A549 (cell line): ENCODE measurements around the gene TMEM120B. TPM values are rescaled to one million over a fixed set of nuclear protein-coding genes. Genes with fewer than 3 reads are reported as not detected.

Source experiments
- ATAC-seq, 2 experiments: fragments of 200-7000 bp in 1 of 2; fragments of >200 bp in 1 of 2; cut with Nextera tagmentation in 1 of 2; cut with Tn5 transposase in 1 of 2; 3 replicates each; pipeline versions ENCODE4 v1.8.0 to v1.9.1; 2018 to 2020; ENCODE audit warnings: mild to moderate bottlenecking in 1 of 2, moderate library complexity in 1 of 2
- CTCF ChIA-PET: fragments of 300-600 bp; sonication (Branson Sonifier 250); formaldehyde crosslinking; extraction: SDS; loops from one replicate; lab custom pipeline; 2021; ENCODE audit warnings: antibody characterized with exemption, inconsistent platforms; lab: Yijun Ruan, JAX
- POLR2A ChIA-PET: fragments of 350-600 bp; formaldehyde crosslinking; extraction: SDS; loops from one replicate; lab custom pipeline; 2021; ENCODE audit warnings: antibody characterized with exemption, inconsistent platforms; lab: Yijun Ruan, JAX
- DNase-seq, 2 experiments: peaks; one replicate each; pipeline versions ENCODE4 v3.0.0 to v3.0.0-alpha.2; 2011 to 2016; ENCODE audit warnings: low read depth in 1 of 2, low spot score in 1 of 2
- FAIRE-seq: peaks from 2 replicates; lab custom pipeline; 2011; peaks lifted over from hg19 to GRCh38; lab: Jason Lieb, UNC
- H3K27ac ChIP-seq, 2 experiments: fragments of >200 bp; sonication (Bioruptor Twin); formaldehyde crosslinking; 3 replicates each; pipeline ENCODE4 v1.5.1; 2016 to 2017
- H3K4me1 ChIP-seq: fragments of >200 bp; sonication (Bioruptor Twin); formaldehyde crosslinking; 3 replicates; pipeline ENCODE4 v1.6.1; 2016
- H3K4me2 ChIP-seq: fragments of >200 bp; sonication (Bioruptor Twin); formaldehyde crosslinking; 3 replicates; pipeline ENCODE4 v1.6.1; 2016
- H3K4me3 ChIP-seq: fragments of >200 bp; sonication (Bioruptor Twin); formaldehyde crosslinking; 3 replicates; pipeline ENCODE4 v1.5.1; 2016
- H3K9me3 ChIP-seq: fragments of >200 bp; sonication (Bioruptor Twin); formaldehyde crosslinking; 3 replicates; pipeline ENCODE4 v1.6.1; 2016
- BHLHE40 ChIP-seq: IDR thresholded peaks from 2 replicates; pipeline ENCODE4 v1.6.1; 2012; ENCODE audit warnings: low read depth, low read length, inconsistent platforms
- CBX8 ChIP-seq: fragments of 200-600 bp; sonication (generic); IDR thresholded peaks from 2 replicates; pipeline ENCODE4 v1.6.1; 2016
- CEBPB ChIP-seq, 2 experiments: fragments of >200 bp in 1 of 2; sonication (Bioruptor Twin) in 1 of 2; formaldehyde crosslinking in 1 of 2; IDR thresholded peaks; 2 replicates each; pipeline ENCODE4 v1.6.1; 2012 to 2016
- EHF ChIP-seq: fragments of 250-450 bp; sonication (Bioruptor Pico); IDR thresholded peaks from 2 replicates; pipeline ENCODE4 v1.5.0; 2020; ENCODE audit warnings: mild to moderate bottlenecking
- EHMT2 ChIP-seq: fragments of 200-600 bp; sonication (generic); IDR thresholded peaks from 2 replicates; pipeline ENCODE4 v1.6.1; 2016; ENCODE audit warnings: antibody characterized with exemption, low read depth, mild to moderate bottlenecking, moderate library complexity
- ESRRA ChIP-seq: fragments of 150-350 bp; IDR thresholded peaks from 2 replicates; pipeline ENCODE4 v1.6.1; 2014; ENCODE audit warnings: mild to moderate bottlenecking, low read length, borderline replicate concordance
- GATA3 ChIP-seq: IDR thresholded peaks from 2 replicates; pipeline ENCODE4 v1.6.1; 2012; ENCODE audit warnings: borderline replicate concordance
- HDAC2 ChIP-seq: fragments of 200-600 bp; sonication (generic); IDR thresholded peaks from 2 replicates; pipeline ENCODE4 v1.6.1; 2016
- HEYL ChIP-seq: fragments of 250-450 bp; sonication (Bioruptor Pico); IDR thresholded peaks from 2 replicates; pipeline ENCODE4 v1.8.0; 2021; ENCODE audit warnings: mild to moderate bottlenecking, moderate library complexity
- HOXB13 ChIP-seq: fragments of 250-450 bp; sonication (Bioruptor Pico); IDR thresholded peaks from 2 replicates; pipeline ENCODE4 v1.5.0; 2020; ENCODE audit warnings: low read depth, mild to moderate bottlenecking, moderate library complexity
- JUN ChIP-seq, 2 experiments: fragments of >200 bp; sonication (Bioruptor Twin); formaldehyde crosslinking; IDR thresholded peaks; 2 replicates in 1 of 2; 3 replicates in 1 of 2; pipeline ENCODE4 v1.6.1; 2016 to 2017
- KDM5A ChIP-seq: fragments of 200-600 bp; sonication (generic); IDR thresholded peaks from 2 replicates; pipeline ENCODE4 v1.6.1; 2016; ENCODE audit warnings: antibody characterized with exemption, mild to moderate bottlenecking
- MAZ ChIP-seq: fragments of 150-350 bp; IDR thresholded peaks from 2 replicates; pipeline ENCODE4 v1.6.1; 2014; ENCODE audit warnings: antibody characterized with exemption, low read depth, low read length, borderline replicate concordance
- MYC ChIP-seq: IDR thresholded peaks from 2 replicates; pipeline ENCODE4 v1.6.1; 2012; ENCODE audit warnings: mild to moderate bottlenecking, inconsistent platforms, low read length, improper control_type of control experiment, borderline replicate concordance
- NFE2L2 ChIP-seq: fragments of 150-350 bp; conservative IDR thresholded peaks from 2 replicates; pipeline ENCODE4 v1.6.1; 2014; ENCODE audit warnings: low read length
- NPAS2 ChIP-seq: fragments of 250-450 bp; sonication (Bioruptor Pico); IDR thresholded peaks from 2 replicates; pipeline ENCODE4 v1.8.0; 2022; ENCODE audit warnings: mild to moderate bottlenecking, moderate library complexity, borderline replicate concordance
- NR3C1 ChIP-seq: fragments of >200 bp; sonication (Bioruptor Twin); formaldehyde crosslinking; IDR thresholded peaks from 3 replicates; pipeline ENCODE4 v1.6.1; 2017
- PHF8 ChIP-seq: fragments of 200-600 bp; sonication (generic); IDR thresholded peaks from 2 replicates; pipeline ENCODE4 v1.6.1; 2016; ENCODE audit warnings: low read depth, mild to moderate bottlenecking, antibody characterized with exemption, moderate library complexity, borderline replicate concordance
- POLR2AphosphoS2 ChIP-seq: conservative IDR thresholded peaks from 2 replicates; pipeline ENCODE4 v1.6.1; 2012; ENCODE audit warnings: low read length, improper control_type of control experiment, inconsistent platforms
- RCOR1 ChIP-seq: fragments of 150-350 bp; IDR thresholded peaks from 2 replicates; pipeline ENCODE4 v1.6.1; 2014; ENCODE audit warnings: antibody characterized with exemption, low read length, low read depth
- RFX5 ChIP-seq: fragments of 450-650 bp; IDR thresholded peaks from 2 replicates; pipeline ENCODE4 v1.7.1; 2014; ENCODE audit warnings: antibody characterized with exemption, mild to moderate bottlenecking, moderate library complexity
- SMC3 ChIP-seq: fragments of >200 bp; sonication (Bioruptor Twin); formaldehyde crosslinking; IDR thresholded peaks from 3 replicates; pipeline ENCODE4 v1.6.1; 2018; ENCODE audit warnings: inconsistent platforms
- SREBF2 ChIP-seq: fragments of 450-650 bp; IDR thresholded peaks from 2 replicates; pipeline ENCODE4 v1.6.1; 2014; ENCODE audit warnings: mild to moderate bottlenecking, moderate library complexity
- TFCP2L1 ChIP-seq: fragments of 250-450 bp; sonication (Bioruptor Pico); IDR thresholded peaks from 2 replicates; pipeline ENCODE4 v1.5.0; 2021; ENCODE audit warnings: mild to moderate bottlenecking
- TP53 ChIP-seq: fragments of 250-450 bp; sonication (Bioruptor Pico); IDR thresholded peaks from 2 replicates; pipeline ENCODE4 v1.5.0; 2021; ENCODE audit warnings: mild to moderate bottlenecking, moderate library complexity
- ZSCAN20 ChIP-seq: fragments of 250-450 bp; sonication (Bioruptor Pico); IDR thresholded peaks from 2 replicates; pipeline ENCODE4 v1.8.0; 2022; ENCODE audit warnings: mild to moderate bottlenecking, moderate library complexity
- WGBS: methylation state at CpG from one replicate; pipeline ENCODE4 v1.1.6; 2017; ENCODE audit errors: missing lambda C conversion rate; 5-methylcytosine and 5-hydroxymethylcytosine counted together
- polyA plus RNA-seq, 4 experiments: library from polyadenylated mRNA; depleted of rRNA in 3 of 4; stranded (reverse); fragments of >200 nt; fragmentation: RNase III in 1 of 4; extraction: RNeasy Plus Mini Kit Qiagen cat#74134 plus additional on column Dnase treatment in 1 of 4; gene quantifications; 2 replicates in 3 of 4; 3 replicates in 1 of 4; pipeline ENCODE4 v1.2.3, GENCODE V29; 2011 to 2017
- TF ChIP-seq, protein P1 (sequence below): IDR thresholded peaks from 2 replicates; pipeline ENCODE4 v1.6.1; 2012
- TF ChIP-seq, protein P2 (sequence below): IDR thresholded peaks from 2 replicates; pipeline ENCODE4 v1.6.1; 2012
- TF ChIP-seq, protein P3 (sequence below): fragments of >200 bp; sonication (Bioruptor Twin); formaldehyde crosslinking; IDR thresholded peaks from 2 replicates; pipeline ENCODE4 v1.6.1; 2016
- TF ChIP-seq, protein P4 (sequence below): fragments of >200 bp; sonication (Bioruptor Twin); formaldehyde crosslinking; IDR thresholded peaks from 3 replicates; pipeline ENCODE4 v1.5.1; 2016
- TF ChIP-seq, protein P5 (sequence below): fragments of 250-450 bp; sonication (Bioruptor Pico); IDR thresholded peaks from 2 replicates; pipeline ENCODE4 v1.5.0; 2021; ENCODE audit warnings: mild to moderate bottlenecking, moderate library complexity, borderline replicate concordance
- TF ChIP-seq, protein P6 (sequence below): fragments of 250-450 bp; sonication (Bioruptor Pico); IDR thresholded peaks from 2 replicates; pipeline ENCODE4 v1.5.0; 2020; ENCODE audit warnings: low read depth, mild to moderate bottlenecking, moderate library complexity
- TF ChIP-seq, protein P7 (sequence below): fragments of 200-600 bp; sonication (generic); IDR thresholded peaks from 2 replicates; pipeline ENCODE4 v1.6.1; 2016; ENCODE audit warnings: antibody characterized with exemption, mild to moderate bottlenecking, moderate library complexity

The TMEM120B gene
- polyA plus RNA-seq, 2 of the 4 experiments (the other 2 are of a cell fraction): 10.6 to 13.2 TPM

DNA sequence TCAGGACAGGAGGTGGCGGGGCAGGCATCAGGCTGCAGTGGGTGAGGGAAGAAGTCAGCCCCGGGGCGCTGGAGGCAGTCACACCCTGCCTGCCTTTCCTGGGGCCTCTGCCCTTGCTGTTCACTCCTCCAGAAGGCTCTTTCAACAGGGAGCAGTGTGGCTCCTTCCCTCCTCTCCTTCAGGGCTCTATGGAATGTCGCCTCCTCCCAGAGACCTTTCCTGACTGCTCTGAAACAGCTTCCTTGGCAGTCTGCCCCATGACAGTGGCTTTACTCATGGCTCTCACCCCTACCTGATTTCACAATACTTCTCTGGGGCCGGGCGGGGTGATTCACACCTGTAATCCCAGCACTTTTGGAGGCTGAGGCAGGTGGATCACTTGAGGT is 73.9 kb downstream of the TMEM120B start:
- ChIA-PET POLR2A (interaction anchor here (0.6 to 1.2 kb wide), 2 partner anchors 8 to 102 kb away, joined by 3 to 4 read pairs; partner anchors contain the start of gene PSMD9), CTCF (interaction anchor here (0.8 to 72.2 kb wide), 5 partner anchors 1 to 102 kb away, joined by 3 to 2657 read pairs (median 509); partner anchors contain the start of genes PSMD9, RHOF and SETD1B)
- H3K4me1 ChIP-seq: peaks cover 97% of the 10 kb centered on the region
- 10% methylated on average over 6 of the region's 6 CpGs for WGBS
- FAIRE-seq (no peak), ATAC-seq (peak; percentile 78 to 80), DNase-seq (peak; percentile 76 to 97)
- peak overlapping the region; percentile 72 to 100 for H3K27ac ChIP-seq
- H3K4me2 ChIP-seq: peak overlapping the region; percentile 70
- H3K4me3 ChIP-seq: no peak overlapping the region
- no peaks in the 10 kb centered on the region for H3K9me3 ChIP-seq
- no peak for TF ChIP-seq HEYL (CRISPR knock-in tag)
- peak; percentile 72; the same call in 1 of the 2 replicates for TF ChIP-seq GATA3
- TF ChIP-seq PHF8: no peak
- TF ChIP-seq, protein P1, sequence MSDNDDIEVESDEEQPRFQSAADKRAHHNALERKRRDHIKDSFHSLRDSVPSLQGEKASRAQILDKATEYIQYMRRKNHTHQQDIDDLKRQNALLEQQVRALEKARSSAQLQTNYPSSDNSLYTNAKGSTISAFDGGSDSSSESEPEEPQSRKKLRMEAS: peak; percentile 91
- TF ChIP-seq, protein P2, sequence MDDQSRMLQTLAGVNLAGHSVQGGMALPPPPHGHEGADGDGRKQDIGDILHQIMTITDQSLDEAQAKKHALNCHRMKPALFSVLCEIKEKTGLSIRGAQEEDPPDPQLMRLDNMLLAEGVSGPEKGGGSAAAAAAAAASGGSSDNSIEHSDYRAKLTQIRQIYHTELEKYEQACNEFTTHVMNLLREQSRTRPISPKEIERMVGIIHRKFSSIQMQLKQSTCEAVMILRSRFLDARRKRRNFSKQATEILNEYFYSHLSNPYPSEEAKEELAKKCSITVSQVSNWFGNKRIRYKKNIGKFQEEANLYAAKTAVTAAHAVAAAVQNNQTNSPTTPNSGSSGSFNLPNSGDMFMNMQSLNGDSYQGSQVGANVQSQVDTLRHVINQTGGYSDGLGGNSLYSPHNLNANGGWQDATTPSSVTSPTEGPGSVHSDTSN: peak; percentile 49; the same call in 1 of the 2 replicates
- TF ChIP-seq, protein P3, sequence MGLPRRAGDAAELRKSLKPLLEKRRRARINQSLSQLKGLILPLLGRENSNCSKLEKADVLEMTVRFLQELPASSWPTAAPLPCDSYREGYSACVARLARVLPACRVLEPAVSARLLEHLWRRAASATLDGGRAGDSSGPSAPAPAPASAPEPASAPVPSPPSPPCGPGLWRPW: peak; percentile 65
- TF ChIP-seq, protein P4, sequence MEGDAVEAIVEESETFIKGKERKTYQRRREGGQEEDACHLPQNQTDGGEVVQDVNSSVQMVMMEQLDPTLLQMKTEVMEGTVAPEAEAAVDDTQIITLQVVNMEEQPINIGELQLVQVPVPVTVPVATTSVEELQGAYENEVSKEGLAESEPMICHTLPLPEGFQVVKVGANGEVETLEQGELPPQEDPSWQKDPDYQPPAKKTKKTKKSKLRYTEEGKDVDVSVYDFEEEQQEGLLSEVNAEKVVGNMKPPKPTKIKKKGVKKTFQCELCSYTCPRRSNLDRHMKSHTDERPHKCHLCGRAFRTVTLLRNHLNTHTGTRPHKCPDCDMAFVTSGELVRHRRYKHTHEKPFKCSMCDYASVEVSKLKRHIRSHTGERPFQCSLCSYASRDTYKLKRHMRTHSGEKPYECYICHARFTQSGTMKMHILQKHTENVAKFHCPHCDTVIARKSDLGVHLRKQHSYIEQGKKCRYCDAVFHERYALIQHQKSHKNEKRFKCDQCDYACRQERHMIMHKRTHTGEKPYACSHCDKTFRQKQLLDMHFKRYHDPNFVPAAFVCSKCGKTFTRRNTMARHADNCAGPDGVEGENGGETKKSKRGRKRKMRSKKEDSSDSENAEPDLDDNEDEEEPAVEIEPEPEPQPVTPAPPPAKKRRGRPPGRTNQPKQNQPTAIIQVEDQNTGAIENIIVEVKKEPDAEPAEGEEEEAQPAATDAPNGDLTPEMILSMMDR: 0 out of 3 replicates have a peak, but pooled peaks have one; percentile 5
- TF ChIP-seq MAZ: no peak
- TF ChIP-seq KDM5A: no peak
- peak; percentile 87 to 99 for TF ChIP-seq CEBPB (IDR thresholded peaks at IDR 0.05)
- TF ChIP-seq, protein P5, sequence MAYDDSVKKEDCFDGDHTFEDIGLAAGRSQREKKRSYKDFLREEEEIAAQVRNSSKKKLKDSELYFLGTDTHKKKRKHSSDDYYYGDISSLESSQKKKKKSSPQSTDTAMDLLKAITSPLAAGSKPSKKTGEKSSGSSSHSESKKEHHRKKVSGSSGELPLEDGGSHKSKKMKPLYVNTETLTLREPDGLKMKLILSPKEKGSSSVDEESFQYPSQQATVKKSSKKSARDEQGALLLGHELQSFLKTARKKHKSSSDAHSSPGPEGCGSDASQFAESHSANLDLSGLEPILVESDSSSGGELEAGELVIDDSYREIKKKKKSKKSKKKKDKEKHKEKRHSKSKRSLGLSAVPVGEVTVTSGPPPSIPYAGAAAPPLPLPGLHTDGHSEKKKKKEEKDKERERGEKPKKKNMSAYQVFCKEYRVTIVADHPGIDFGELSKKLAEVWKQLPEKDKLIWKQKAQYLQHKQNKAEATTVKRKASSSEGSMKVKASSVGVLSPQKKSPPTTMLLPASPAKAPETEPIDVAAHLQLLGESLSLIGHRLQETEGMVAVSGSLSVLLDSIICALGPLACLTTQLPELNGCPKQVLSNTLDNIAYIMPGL (CRISPR knock-in tag): no peak
- no peak for TF ChIP-seq ZSCAN20
- no peak for TF ChIP-seq MYC
- no peak for TF ChIP-seq NR3C1
- TF ChIP-seq TFCP2L1 (CRISPR knock-in tag): no peak
- TF ChIP-seq HDAC2: no peak
- TF ChIP-seq NFE2L2: no peak
- no peak for TF ChIP-seq EHMT2
- TF ChIP-seq EHF (CRISPR knock-in tag): no peak; the same call in 1 of the 2 replicates
- TF ChIP-seq HOXB13 (CRISPR knock-in tag): peak; percentile 23; the same call in 1 of the 2 replicates
- peak; percentile 25; the same call in 2 of the 3 replicates for TF ChIP-seq SMC3
- TF ChIP-seq ESRRA: no peak
- TF ChIP-seq TP53: no peak
- no peak for TF ChIP-seq CBX8
- TF ChIP-seq NPAS2 (CRISPR knock-in tag): no peak
- no peak for TF ChIP-seq BHLHE40
- peak; percentile 81 to 86 for TF ChIP-seq JUN (IDR thresholded peaks at IDR 0.05)
- TF ChIP-seq, protein P6, sequence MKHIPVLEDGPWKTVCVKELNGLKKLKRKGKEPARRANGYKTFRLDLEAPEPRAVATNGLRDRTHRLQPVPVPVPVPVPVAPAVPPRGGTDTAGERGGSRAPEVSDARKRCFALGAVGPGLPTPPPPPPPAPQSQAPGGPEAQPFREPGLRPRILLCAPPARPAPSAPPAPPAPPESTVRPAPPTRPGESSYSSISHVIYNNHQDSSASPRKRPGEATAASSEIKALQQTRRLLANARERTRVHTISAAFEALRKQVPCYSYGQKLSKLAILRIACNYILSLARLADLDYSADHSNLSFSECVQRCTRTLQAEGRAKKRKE (CRISPR knock-in tag): no peak
- no peak for TF ChIP-seq POLR2AphosphoS2
- no peak for TF ChIP-seq RCOR1
- TF ChIP-seq SREBF2: no peak
- TF ChIP-seq, protein P7, sequence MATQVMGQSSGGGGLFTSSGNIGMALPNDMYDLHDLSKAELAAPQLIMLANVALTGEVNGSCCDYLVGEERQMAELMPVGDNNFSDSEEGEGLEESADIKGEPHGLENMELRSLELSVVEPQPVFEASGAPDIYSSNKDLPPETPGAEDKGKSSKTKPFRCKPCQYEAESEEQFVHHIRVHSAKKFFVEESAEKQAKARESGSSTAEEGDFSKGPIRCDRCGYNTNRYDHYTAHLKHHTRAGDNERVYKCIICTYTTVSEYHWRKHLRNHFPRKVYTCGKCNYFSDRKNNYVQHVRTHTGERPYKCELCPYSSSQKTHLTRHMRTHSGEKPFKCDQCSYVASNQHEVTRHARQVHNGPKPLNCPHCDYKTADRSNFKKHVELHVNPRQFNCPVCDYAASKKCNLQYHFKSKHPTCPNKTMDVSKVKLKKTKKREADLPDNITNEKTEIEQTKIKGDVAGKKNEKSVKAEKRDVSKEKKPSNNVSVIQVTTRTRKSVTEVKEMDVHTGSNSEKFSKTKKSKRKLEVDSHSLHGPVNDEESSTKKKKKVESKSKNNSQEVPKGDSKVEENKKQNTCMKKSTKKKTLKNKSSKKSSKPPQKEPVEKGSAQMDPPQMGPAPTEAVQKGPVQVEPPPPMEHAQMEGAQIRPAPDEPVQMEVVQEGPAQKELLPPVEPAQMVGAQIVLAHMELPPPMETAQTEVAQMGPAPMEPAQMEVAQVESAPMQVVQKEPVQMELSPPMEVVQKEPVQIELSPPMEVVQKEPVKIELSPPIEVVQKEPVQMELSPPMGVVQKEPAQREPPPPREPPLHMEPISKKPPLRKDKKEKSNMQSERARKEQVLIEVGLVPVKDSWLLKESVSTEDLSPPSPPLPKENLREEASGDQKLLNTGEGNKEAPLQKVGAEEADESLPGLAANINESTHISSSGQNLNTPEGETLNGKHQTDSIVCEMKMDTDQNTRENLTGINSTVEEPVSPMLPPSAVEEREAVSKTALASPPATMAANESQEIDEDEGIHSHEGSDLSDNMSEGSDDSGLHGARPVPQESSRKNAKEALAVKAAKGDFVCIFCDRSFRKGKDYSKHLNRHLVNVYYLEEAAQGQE: no peak
- TF ChIP-seq RFX5: no peak
